GM21360 (cell line): Measurements from ENCODE around the gene PPDPF.
"Not testable (repeated sequence)": the region's sequence is repeated elsewhere in the genome, so short reads cannot be mapped to it uniquely, and the experiment has no call there.

Experiments
- ATAC-seq: cut with Tn5 transposase; IDR thresholded peaks from one replicate; pipeline ENCODE4 v1.9.1; 2021; ENCODE audit warnings: mild to moderate bottlenecking, moderate library complexity; ENCODE audit not compliant: unreplicated experiment

The PPDPF gene

GRCh38 chr20:63499338-63499969, 21.1 kb upstream of the PPDPF start:
- ATAC-seq, result no peak

GRCh38 chr20:63500151-63500901, 20.2 kb upstream of the PPDPF start:
- no peak for ATAC-seq

- ATAC-seq, result no peak
Measured at GRCh38 chr20:63500902-63501817, 19.4 kb upstream of the PPDPF start.

- ATAC-seq, result no peak
Measured at GRCh38 chr20:63501818-63502670, 18.5 kb upstream of the PPDPF start.

- no peak for ATAC-seq
Measured at GRCh38 chr20:63502671-63503172, 17.8 kb upstream of the PPDPF start.

- ATAC-seq, result no peak
Measured at GRCh38 chr20:63503524-63503923, 17.0 kb upstream of the PPDPF start.

GRCh38 chr20:63504642-63505041, 15.9 kb upstream of the PPDPF start:
- no peak for ATAC-seq

- ATAC-seq, result no peak
Measured at GRCh38 chr20:63505281-63505680, 15.3 kb upstream of the PPDPF start.

- ATAC-seq, result no peak
Measured at GRCh38 chr20:63505723-63506122, 14.8 kb upstream of the PPDPF start.

GRCh38 chr20:63507083-63507743, 13.4 kb upstream of the PPDPF start:
- no peak for ATAC-seq

GRCh38 chr20:63508072-63508768, 12.3 kb upstream of the PPDPF start:
- no peak for ATAC-seq

- ATAC-seq, result no peak
Measured at GRCh38 chr20:63509088-63509564, 11.4 kb upstream of the PPDPF start.

GRCh38 chr20:63513207-63513606, 7.4 kb upstream of the PPDPF start:
- ATAC-seq, result no peak

- ATAC-seq, result not testable (repeated sequence)
Measured at GRCh38 chr20:63514520-63514919, 6.0 kb upstream of the PPDPF start.

- ATAC-seq, result no peak
Measured at GRCh38 chr20:63517376-63518309, 2.9 kb upstream of the PPDPF start.

- no peak for ATAC-seq
Measured at GRCh38 chr20:63518351-63518861, 2.2 kb upstream of the PPDPF start.

- no peak for ATAC-seq
Measured at GRCh38 chr20:63518946-63519667, 1.5 kb upstream of the PPDPF start.
